NCI-H524 treated with DMSO at 0.1 percent for 48 hours (cell line): ENCODE data around the gene PAQR6.
"Not testable (repeated sequence)": the region's sequence is repeated elsewhere in the genome, so short reads cannot be mapped to it uniquely, and the experiment has no call there.

Experiments used
- DNase-seq: peaks from one replicate; lab custom pipeline; 2025; lab: John Stamatoyannopoulos, UW

The PAQR6 gene

GRCh38 chr1:156230473-156230837 is 17.4 kb downstream of the PAQR6 start:
- no peak for DNase-seq

GRCh38 chr1:156229809-156230472 is 17.9 kb downstream of the PAQR6 start:
- no peak for DNase-seq

GRCh38 chr1:156228501-156228900 is 19.4 kb downstream of the PAQR6 start:
- DNase-seq, result no peak

- no peak for DNase-seq
Observed at GRCh38 chr1:156226782-156227181, 21.1 kb downstream of the PAQR6 start.

GRCh38 chr1:156226116-156226538 is 21.7 kb downstream of the PAQR6 start:
- DNase-seq, result no peak

- DNase-seq, result no peak
Observed at GRCh38 chr1:156225677-156226014, 22.2 kb downstream of the PAQR6 start.

- DNase-seq, result no peak
Observed at GRCh38 chr1:156221986-156222692, 25.7 kb downstream of the PAQR6 start.

- DNase-seq, result no peak
Observed at GRCh38 chr1:156220226-156220625, 27.6 kb downstream of the PAQR6 start.

- no peak for DNase-seq
Observed at GRCh38 chr1:156217871-156218270, 30.0 kb downstream of the PAQR6 start.

- DNase-seq, result not testable (repeated sequence)
Observed at GRCh38 chr1:156216361-156217086, 31.3 kb downstream of the PAQR6 start.

- no peak for DNase-seq
Observed at GRCh38 chr1:156214024-156214748, 33.7 kb downstream of the PAQR6 start.

- no peak for DNase-seq
Observed at GRCh38 chr1:156213644-156213966, 34.3 kb downstream of the PAQR6 start.

- peak; percentile 71 for DNase-seq
Observed at GRCh38 chr1:156212833-156213643, 34.8 kb downstream of the PAQR6 start, which contains the start of gene PMF1. Gene PMF1 (plus strand): TSS chr1:156213007. CDS start chr1:156213016, 9 bp downstream.

GRCh38 chr1:156212130-156212529 is 35.7 kb downstream of the PAQR6 start:
- DNase-seq, result no peak

GRCh38 chr1:156211243-156211642 is 36.6 kb downstream of the PAQR6 start:
- DNase-seq, result no peak

GRCh38 chr1:156204686-156205085 is 43.2 kb downstream of the PAQR6 start:
- no peak for DNase-seq

GRCh38 chr1:156203331-156203730 is 44.5 kb downstream of the PAQR6 start:
- DNase-seq, result no peak

- no peak for DNase-seq
Observed at GRCh38 chr1:156200044-156200443, 47.8 kb downstream of the PAQR6 start.

GRCh38 chr1:156198831-156199349 is 49.0 kb downstream of the PAQR6 start:
- no peak for DNase-seq

- no peak for DNase-seq
Observed at GRCh38 chr1:156196445-156196844, 51.4 kb downstream of the PAQR6 start.

- no peak for DNase-seq
Observed at GRCh38 chr1:156195853-156196252, 52.0 kb downstream of the PAQR6 start.

GRCh38 chr1:156194300-156194652 is 53.6 kb downstream of the PAQR6 start:
- no peak for DNase-seq
